Measurements from ENCODE around the gene RTN4RL2. TPM values are rescaled to one million over a fixed set of nuclear protein-coding genes. Genes with fewer than 3 reads are reported as not detected.

Gene RTN4RL2
- total RNA-seq, 4 donors from 2014 or later, result 0.20 to 1.5 (median 0.42) TPM; not detected in 1

DNA sequence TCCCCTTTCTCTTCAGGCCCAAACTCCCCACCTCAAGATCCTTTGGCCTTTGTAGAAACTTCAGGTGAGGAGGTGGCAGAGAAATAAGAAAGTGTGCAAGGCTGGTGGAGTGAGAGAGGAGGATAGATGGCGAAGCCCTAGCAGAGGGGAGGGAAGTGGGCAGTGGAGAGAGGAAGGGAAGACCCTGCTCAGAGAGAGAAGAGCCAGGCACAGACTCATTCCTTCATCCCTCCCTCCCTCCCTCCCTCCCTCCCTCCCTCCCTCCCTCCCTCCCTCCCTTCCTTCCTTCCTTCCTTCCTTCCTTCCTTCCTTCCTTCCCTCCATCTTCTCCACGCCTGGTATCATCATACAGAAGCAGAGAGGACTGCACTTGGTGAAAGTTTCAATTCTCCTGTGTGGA is 21.0 kb downstream of the RTN4RL2 start:
- Histone ChIP-seq H3K4me3 (no peak overlapping the region), H3K27ac (no peak overlapping the region), H3K4me1 (peaks cover 0 to 34% (median 16%) of the 10 kb centered on the region in 4 donors), H3K27me3 (peaks cover 0 to 66% of the 10 kb centered on the region in 2 donors), H3K9me3 (no peaks in the 10 kb centered on the region), H3K36me3 (peaks cover 0 to 28% (median 0%) of the 10 kb centered on the region in 3 donors)
- TF ChIP-seq, protein P1, sequence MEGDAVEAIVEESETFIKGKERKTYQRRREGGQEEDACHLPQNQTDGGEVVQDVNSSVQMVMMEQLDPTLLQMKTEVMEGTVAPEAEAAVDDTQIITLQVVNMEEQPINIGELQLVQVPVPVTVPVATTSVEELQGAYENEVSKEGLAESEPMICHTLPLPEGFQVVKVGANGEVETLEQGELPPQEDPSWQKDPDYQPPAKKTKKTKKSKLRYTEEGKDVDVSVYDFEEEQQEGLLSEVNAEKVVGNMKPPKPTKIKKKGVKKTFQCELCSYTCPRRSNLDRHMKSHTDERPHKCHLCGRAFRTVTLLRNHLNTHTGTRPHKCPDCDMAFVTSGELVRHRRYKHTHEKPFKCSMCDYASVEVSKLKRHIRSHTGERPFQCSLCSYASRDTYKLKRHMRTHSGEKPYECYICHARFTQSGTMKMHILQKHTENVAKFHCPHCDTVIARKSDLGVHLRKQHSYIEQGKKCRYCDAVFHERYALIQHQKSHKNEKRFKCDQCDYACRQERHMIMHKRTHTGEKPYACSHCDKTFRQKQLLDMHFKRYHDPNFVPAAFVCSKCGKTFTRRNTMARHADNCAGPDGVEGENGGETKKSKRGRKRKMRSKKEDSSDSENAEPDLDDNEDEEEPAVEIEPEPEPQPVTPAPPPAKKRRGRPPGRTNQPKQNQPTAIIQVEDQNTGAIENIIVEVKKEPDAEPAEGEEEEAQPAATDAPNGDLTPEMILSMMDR (IDR thresholded peaks at IDR 0.05), result no peak
- no peak for TF ChIP-seq EP300 (IDR thresholded peaks at IDR 0.05)
- TF ChIP-seq POLR2A (IDR thresholded peaks at IDR 0.05), result no peak
- no peak for DNase-seq (ENCODE audit: low spot score in 2 of 2)
- 64 to 66% methylated on average over 2 of the region's 2 CpGs for WGBS, 2 donors

DNA sequence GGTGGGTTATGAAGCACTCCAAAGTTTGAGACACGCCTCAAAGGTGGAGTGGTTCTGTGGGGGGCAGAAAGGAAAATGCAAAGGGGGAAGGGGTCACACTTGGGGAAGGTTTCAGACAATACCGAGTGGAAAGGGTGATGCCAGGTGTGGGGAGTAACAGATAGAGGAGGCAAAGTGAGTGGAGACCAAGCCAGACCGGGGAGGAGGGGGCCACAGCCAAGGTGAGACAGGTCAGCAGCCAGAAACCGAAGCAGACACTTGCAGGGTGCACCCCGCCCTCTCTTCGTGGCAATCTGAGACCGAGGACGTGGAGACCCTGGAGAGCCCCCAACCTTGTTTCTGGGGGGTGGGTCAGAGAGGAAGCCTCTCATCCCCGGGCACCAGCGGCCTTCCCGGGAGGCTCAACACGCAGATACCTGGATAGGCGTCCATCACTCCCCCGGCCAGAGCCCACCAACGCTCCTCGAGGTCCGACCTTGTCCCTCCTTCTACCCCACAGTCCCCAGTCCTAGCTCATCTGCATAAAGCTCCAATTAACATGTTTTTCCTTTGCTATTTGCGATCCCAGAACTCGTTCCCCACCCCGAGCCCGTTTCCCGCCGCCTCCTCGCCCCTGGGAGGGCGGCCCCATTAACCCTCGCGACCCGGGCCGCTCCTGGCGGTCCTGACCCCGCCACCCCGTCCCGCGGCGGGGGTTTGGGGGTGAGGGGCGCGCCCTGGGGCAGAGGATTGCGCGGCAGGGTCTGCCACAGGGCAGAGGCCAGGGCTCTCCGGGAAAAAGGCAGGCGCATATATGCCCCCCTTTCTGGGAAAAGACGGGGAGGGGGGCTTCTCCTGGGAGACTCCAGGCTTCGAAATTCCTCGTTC is 21.8 kb downstream of the RTN4RL2 start:
- Histone ChIP-seq H3K27me3 (peaks cover 0 to 59% of the 10 kb centered on the region in 2 donors), H3K36me3 (peaks cover 0 to 33% (median 0%) of the 10 kb centered on the region in 3 donors), H3K27ac (no peak overlapping the region), H3K4me1 (peaks cover 0 to 27% (median 13%) of the 10 kb centered on the region in 4 donors), H3K9me3 (no peaks in the 10 kb centered on the region), H3K4me3 (peak overlapping the region in 2 of 4 donors; percentile 18 to 21)
- TF ChIP-seq POLR2A (IDR thresholded peaks at IDR 0.05), result no peak
- TF ChIP-seq, protein P1 (IDR thresholded peaks at IDR 0.05), result no peak
- TF ChIP-seq EP300 (IDR thresholded peaks at IDR 0.05), result no peak
- WGBS, 2 donors, result 16 to 19% methylated on average over 43 to 44 of the region's 44 CpGs
- no peak for DNase-seq (ENCODE audit: low spot score in 2 of 2)

DNA sequence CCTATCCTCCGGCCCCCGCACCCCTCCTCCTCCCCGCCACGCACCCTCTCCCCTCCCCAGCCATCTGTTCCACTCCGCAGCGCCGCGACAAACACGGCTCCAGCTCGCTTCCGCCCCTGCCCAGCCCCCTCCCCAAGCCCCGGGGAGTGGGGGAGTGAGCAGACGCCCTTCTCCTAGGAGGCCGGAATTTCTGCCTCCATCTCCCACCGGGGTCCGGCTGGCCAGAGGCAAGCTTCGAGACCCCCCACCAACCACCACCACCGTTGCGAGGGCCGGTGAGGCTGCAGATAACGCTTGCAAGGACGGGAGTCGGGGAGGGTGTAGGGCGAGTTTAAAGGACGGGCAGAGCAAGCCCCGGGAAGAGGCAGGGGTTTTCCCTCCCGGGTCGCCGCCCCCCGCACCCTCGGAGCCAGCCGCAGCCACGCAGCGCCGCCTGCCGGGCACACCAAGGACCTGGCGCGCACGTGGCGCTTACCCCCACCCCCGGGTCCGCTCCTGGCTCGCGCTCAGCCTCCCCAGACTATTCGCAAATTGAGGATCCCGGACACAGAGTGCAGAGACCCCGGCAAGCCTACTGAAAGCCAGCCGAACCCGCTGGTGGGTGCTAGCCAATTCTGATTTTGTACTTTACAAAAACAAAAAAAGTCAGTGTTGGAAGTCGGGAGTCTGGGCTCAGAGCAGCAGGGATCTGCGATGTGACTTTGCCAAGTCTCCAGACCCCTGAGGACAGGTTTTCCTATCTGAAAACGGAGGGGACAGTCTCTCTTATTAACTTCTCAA is 22.6 kb downstream of the RTN4RL2 start:
- DNase-seq (ENCODE audit: low spot score in 2 of 2), result no peak
- H3K27ac ChIP-seq, result no peak overlapping the region
- H3K27me3 ChIP-seq, result peaks cover 0 to 52% of the 10 kb centered on the region in 2 donors
- 3% methylated on average over 22 to 27 of the region's 52 CpGs for WGBS, 2 donors
- peaks cover 0 to 27% (median 13%) of the 10 kb centered on the region in 4 donors for H3K4me1 ChIP-seq
- H3K4me3 ChIP-seq, result peak overlapping the region in 2 of 4 donors; percentile 18 to 21
- H3K9me3 ChIP-seq, result no peaks in the 10 kb centered on the region
- TF ChIP-seq, protein P1 (IDR thresholded peaks at IDR 0.05), result peak; percentile 43 to 69 (median 54)
- no peak for TF ChIP-seq POLR2A (IDR thresholded peaks at IDR 0.05)
- H3K36me3 ChIP-seq, result peaks cover 0 to 42% (median 0%) of the 10 kb centered on the region in 3 donors

DNA sequence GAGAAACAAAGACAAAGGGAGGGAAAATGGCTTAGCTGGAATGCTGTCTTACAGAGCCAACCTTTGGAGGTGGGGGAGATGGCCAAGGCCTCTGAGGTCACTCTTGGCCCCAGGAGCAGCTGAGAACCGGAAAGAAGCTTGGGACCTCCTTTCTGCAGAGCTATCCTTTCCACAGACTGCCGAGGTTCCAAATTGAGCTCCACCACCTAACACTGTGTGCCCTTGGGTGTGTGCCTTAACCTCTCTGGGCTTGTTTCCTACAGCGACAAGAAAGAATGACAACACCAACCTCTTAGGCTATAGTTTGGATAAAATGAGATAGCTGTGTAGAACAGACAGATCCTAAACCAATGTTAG is 23.2 kb downstream of the RTN4RL2 start:
- no peaks in the 10 kb centered on the region for H3K9me3 ChIP-seq
- 51% methylated on average over 3 of the region's 3 CpGs for WGBS, 2 donors
- H3K27me3 ChIP-seq, result peaks cover 0 to 52% of the 10 kb centered on the region in 2 donors
- peaks cover 0 to 27% (median 13%) of the 10 kb centered on the region in 4 donors for H3K4me1 ChIP-seq
- H3K27ac ChIP-seq, result no peak overlapping the region
- TF ChIP-seq POLR2A (IDR thresholded peaks at IDR 0.05), result no peak
- TF ChIP-seq, protein P1 (IDR thresholded peaks at IDR 0.05), result no peak
- no peak for TF ChIP-seq EP300 (IDR thresholded peaks at IDR 0.05)
- no peak for DNase-seq (ENCODE audit: low spot score in 2 of 2)
- H3K36me3 ChIP-seq, result peaks cover 0 to 47% (median 0%) of the 10 kb centered on the region in 3 donors
- H3K4me3 ChIP-seq, result no peak overlapping the region

Measured in tibial nerve (tissue), 4 donors.